Measurements from ENCODE around the gene SEMA6B. TPM values are rescaled to one million over a fixed set of nuclear protein-coding genes. Genes with fewer than 3 reads are reported as not detected.

SEMA6B gene
- total RNA-seq, 6 donors from 2014 or later: 3.4 to 33.1 (median 7.6) TPM

GRCh38 chr19:4593409-4593851, 33.9 kb upstream of the SEMA6B start:
- DNase-seq: no peak
- peaks cover 0 to 11% (median 5%) of the 10 kb centered on the region in 4 donors for H3K27me3 ChIP-seq

GRCh38 chr19:4592445-4592844, 33.0 kb upstream of the SEMA6B start:
- Histone ChIP-seq H3K27me3 (peaks cover 0 to 5% (median 2%) of the 10 kb centered on the region in 4 donors), H3K27ac (no peak overlapping the region), H3K9me3 (no peaks in the 10 kb centered on the region), H3K36me3 (no peaks in the 10 kb centered on the region), H3K4me1 (peaks cover 0 to 3% (median 0%) of the 10 kb centered on the region in 4 donors), H3K4me3 (no peak overlapping the region)
- 61 to 67% methylated on average over 5 of the region's 5 CpGs for WGBS, 2 donors
- TF ChIP-seq CTCF (IDR thresholded peaks at IDR 0.05) (no peak), POLR2AphosphoS5 (IDR thresholded peaks at IDR 0.05) (no peak), EP300 (IDR thresholded peaks at IDR 0.05) (no peak), POLR2A (IDR thresholded peaks at IDR 0.05) (no peak)
- ATAC-seq (ENCODE audit: low FRiP score in 2 of 2) (no peak), DNase-seq (no peak)

More at GRCh38 chr19:4593409-4593851, 33.9 kb upstream of the SEMA6B start:
- no peak for ATAC-seq (ENCODE audit: low FRiP score in 2 of 2)
- Histone ChIP-seq H3K9me3 (no peaks in the 10 kb centered on the region), H3K27ac (no peak overlapping the region), H3K36me3 (no peaks in the 10 kb centered on the region), H3K4me1 (peaks cover 4 to 13% (median 6%) of the 10 kb centered on the region in 4 donors), H3K4me3 (no peak overlapping the region)
- WGBS, 2 donors: 54 to 65% methylated on average over 6 of the region's 6 CpGs
- TF ChIP-seq POLR2AphosphoS5 (IDR thresholded peaks at IDR 0.05) (no peak), EP300 (IDR thresholded peaks at IDR 0.05) (no peak), CTCF (IDR thresholded peaks at IDR 0.05) (no peak), POLR2A (IDR thresholded peaks at IDR 0.05) (no peak)

- ATAC-seq (ENCODE audit: low FRiP score in 2 of 2) (no peak), DNase-seq (no peak)
- TF ChIP-seq POLR2A (IDR thresholded peaks at IDR 0.05) (no peak), CTCF (IDR thresholded peaks at IDR 0.05) (no peak), POLR2AphosphoS5 (IDR thresholded peaks at IDR 0.05) (no peak), EP300 (IDR thresholded peaks at IDR 0.05) (no peak)
- no peak overlapping the region for H3K27ac ChIP-seq
- WGBS, 2 donors: 45 to 49% methylated on average over 6 of the region's 6 CpGs
- H3K27me3 ChIP-seq: no peaks in the 10 kb centered on the region
- no peak overlapping the region for H3K4me3 ChIP-seq
- no peaks in the 10 kb centered on the region for H3K9me3 ChIP-seq
- no peaks in the 10 kb centered on the region for H3K4me1 ChIP-seq
- H3K36me3 ChIP-seq: no peaks in the 10 kb centered on the region
Measured at GRCh38 chr19:4591320-4591719, 31.8 kb upstream of the SEMA6B start.

- Histone ChIP-seq H3K27ac (no peak overlapping the region), H3K4me1 (no peaks in the 10 kb centered on the region), H3K9me3 (no peaks in the 10 kb centered on the region), H3K4me3 (no peak overlapping the region), H3K27me3 (peaks cover 0 to 6% (median 3%) of the 10 kb centered on the region in 4 donors), H3K36me3 (no peaks in the 10 kb centered on the region)
- no peak for ATAC-seq (ENCODE audit: low FRiP score in 2 of 2)
- TF ChIP-seq POLR2A (IDR thresholded peaks at IDR 0.05) (no peak), CTCF (IDR thresholded peaks at IDR 0.05) (no peak), EP300 (IDR thresholded peaks at IDR 0.05) (no peak), POLR2AphosphoS5 (IDR thresholded peaks at IDR 0.05) (no peak)
- no peak for DNase-seq
- 74 to 84% methylated on average over 9 of the region's 9 CpGs for WGBS, 2 donors
Measured at GRCh38 chr19:4590559-4590958, 31.1 kb upstream of the SEMA6B start.
